AG09309 (cell line): Measurements from ENCODE around the gene LIMA1.

ENCODE experiments used
- DNase-seq: peaks from one replicate; pipeline ENCODE4 v3.0.0-alpha.2; 2010; ENCODE audit warnings: low read depth
- H3K4me3 ChIP-seq: 2 replicates; pipeline ENCODE4 v1.5.1; 2011; ENCODE audit warnings: mild to moderate bottlenecking, low read depth, low read length, moderate library complexity; ENCODE audit not compliant: control insufficient read depth
- TF ChIP-seq, protein P1 (sequence below): IDR thresholded peaks from 2 replicates; pipeline ENCODE4 v1.5.1; 2011; ENCODE audit warnings: mild to moderate bottlenecking, low read depth, low read length, inconsistent platforms; ENCODE audit not compliant: insufficient read depth, control insufficient read depth; ENCODE audit errors: missing control alignments

LIMA1 gene

DNA sequence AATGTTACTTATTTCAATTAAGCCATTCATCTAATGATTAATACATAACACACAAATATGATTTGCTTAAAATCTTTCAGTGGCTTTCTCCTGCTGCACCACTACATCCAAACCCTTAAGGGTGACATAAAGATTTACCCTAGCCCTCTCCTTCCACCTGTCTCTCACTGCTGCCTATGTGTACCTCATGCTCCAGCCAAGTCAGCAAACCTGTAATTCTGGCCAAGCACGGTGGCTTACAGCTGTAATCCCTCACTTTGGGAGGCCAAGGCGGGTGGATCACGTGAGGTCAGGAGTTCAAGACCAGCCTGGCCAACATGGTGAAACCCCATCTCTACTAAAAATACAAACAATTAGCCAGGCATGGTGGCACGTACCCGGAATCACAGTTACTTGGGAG lies 84.5 kb downstream of the LIMA1 start:
- no peak for DNase-seq
- TF ChIP-seq, protein P1, sequence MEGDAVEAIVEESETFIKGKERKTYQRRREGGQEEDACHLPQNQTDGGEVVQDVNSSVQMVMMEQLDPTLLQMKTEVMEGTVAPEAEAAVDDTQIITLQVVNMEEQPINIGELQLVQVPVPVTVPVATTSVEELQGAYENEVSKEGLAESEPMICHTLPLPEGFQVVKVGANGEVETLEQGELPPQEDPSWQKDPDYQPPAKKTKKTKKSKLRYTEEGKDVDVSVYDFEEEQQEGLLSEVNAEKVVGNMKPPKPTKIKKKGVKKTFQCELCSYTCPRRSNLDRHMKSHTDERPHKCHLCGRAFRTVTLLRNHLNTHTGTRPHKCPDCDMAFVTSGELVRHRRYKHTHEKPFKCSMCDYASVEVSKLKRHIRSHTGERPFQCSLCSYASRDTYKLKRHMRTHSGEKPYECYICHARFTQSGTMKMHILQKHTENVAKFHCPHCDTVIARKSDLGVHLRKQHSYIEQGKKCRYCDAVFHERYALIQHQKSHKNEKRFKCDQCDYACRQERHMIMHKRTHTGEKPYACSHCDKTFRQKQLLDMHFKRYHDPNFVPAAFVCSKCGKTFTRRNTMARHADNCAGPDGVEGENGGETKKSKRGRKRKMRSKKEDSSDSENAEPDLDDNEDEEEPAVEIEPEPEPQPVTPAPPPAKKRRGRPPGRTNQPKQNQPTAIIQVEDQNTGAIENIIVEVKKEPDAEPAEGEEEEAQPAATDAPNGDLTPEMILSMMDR, result no peak
- H3K4me3 ChIP-seq, result no peak overlapping the region

DNA sequence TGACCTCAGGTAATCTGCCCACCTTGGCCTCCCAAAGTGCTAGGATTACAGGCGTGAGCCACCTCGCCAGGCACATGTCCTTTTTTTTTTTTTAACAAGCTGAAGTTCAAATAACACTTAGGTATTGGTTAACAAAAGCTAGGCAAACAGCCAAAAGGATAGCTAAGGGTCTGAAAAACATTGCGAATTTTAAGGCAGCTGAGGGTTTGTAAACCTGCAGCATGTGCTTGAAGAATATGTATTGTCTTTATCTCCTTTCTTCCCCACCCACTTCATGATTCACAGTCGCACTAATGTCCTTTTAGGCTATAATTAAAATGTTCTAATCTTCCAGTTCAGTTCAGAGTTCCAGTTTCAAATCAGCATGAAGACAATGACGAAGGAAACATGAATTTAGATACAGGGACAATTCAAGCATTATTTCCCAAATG lies 86.0 kb downstream of the LIMA1 start:
- no peak overlapping the region for H3K4me3 ChIP-seq
- no peak for DNase-seq
- TF ChIP-seq, protein P1, result no peak

DNA sequence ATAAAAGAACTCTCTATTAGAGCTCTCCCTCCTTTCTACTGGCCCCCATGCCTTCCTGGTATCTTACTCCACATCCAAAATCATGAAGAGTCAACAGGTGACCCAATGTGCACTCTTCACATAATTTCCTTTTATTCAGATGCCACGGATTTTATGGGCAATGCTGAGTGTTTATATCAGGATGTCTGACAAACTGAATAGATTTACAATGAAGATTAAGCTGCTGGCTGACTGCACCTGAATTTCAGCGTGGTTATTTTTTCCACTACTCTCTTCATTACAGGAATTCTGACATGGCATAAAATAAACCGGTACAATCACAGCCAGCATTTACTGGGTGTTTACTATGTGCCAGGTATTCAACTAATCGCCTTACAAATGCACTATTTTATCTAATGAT lies 86.8 kb downstream of the LIMA1 start:
- TF ChIP-seq, protein P1, result no peak
- no peak overlapping the region for H3K4me3 ChIP-seq
- DNase-seq, result no peak

DNA sequence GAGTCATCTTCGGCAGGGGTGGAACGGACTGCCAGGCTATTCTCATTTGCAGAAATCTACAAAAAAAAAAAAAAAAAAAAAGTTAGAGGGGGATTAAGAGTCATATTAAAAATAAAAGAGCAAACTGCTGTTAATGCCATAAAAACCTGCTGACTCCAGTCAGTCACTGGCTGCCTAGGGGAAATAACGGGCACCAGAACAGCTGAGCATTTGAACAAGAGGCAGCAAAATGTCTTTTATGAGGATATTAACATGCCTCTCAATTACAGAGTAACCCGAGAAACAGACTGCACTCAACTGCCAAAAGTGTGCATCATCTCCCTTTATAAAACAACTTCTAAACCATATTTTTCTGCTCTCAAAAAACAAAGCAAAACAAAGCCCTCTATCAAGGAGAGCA lies 87.5 kb downstream of the LIMA1 start:
- peak; percentile 59 for DNase-seq
- TF ChIP-seq, protein P1, result no peak
- H3K4me3 ChIP-seq, result no peak overlapping the region

DNA sequence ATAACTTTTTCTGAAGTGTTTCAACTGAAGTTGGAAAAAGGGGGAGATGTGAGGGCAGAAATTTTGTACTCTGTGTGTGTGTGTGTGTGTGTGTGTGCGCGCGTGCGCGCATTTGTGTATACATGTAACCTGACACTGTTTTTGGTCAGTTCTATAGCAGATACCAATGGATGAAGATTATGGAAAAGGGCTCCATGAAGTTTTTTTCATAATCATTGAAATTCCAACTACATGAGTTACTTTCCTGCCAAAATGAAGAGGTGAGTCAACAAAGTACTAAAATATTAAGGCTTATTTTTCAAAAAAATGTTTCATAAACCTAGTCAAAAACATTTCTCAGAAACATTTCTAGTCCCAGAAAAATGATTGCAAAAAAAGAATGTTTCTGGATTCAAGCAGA lies 90.4 kb downstream of the LIMA1 start:
- TF ChIP-seq, protein P1, result no peak
- no peak for DNase-seq
- H3K4me3 ChIP-seq, result no peak overlapping the region

DNA sequence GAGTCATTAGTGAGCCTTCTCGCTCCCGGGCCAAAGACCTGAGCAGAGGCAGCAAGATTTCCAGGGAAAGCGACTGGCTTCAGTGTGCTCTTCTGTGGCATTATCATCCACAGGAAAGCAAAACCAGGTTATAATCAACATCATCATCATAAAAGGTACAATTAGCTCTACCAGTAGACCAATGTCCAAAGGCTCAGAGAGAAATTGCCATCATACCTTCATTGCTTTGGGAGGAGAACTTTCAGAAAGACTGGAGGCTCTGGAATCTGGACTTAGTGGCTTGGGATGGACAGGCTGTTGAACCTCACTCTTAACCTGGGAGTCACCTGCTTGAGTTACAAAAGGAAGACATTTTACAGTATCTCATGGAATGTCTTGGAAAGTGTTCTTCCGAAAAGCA lies 91.1 kb downstream of the LIMA1 start:
- no peak for DNase-seq
- no peak overlapping the region for H3K4me3 ChIP-seq
- TF ChIP-seq, protein P1, result no peak

DNA sequence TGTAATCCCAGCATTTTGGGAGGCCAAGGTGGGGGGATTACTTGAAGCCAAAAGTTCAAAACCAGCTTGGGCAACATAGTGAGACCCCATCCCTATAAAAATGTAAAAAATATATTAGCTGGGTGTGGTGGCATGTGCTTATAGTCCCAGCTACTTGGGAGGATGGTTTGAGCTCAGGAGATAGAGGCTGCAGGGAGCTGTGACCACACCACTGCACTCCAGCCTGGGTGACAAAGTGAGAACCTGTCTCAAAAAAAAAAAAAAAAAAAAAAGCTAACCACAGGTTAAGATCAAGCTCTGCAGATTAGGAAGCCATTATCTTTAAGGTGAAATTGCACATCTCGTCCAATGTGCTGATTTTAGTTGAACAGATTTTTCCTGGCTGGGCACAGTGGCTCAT lies 92.5 kb downstream of the LIMA1 start:
- TF ChIP-seq, protein P1, result no peak
- no peak for DNase-seq
- H3K4me3 ChIP-seq, result no peak overlapping the region
